Measurements from ENCODE around the gene SLC7A4. TPM values are rescaled to one million over a fixed set of nuclear protein-coding genes. Genes with fewer than 3 reads are reported as not detected.

The SLC7A4 gene
- total and polyA plus RNA-seq, 10 of the 15 experiments (the other 5 are each of a cell fraction or from before 2014, with no cell fraction given), result 0.06 to 0.25 (median 0.14) TPM; not detected in 6

GRCh38 chr22:21042978-21043859, 10.9 kb upstream of the SLC7A4 start (continued):
- TF ChIP-seq ZBTB40 (IDR thresholded peaks at IDR 0.05; ENCODE audit: borderline replicate concordance) (no peak), ZNF622 (IDR thresholded peaks at IDR 0.05) (no peak), ZNF687 (IDR thresholded peaks at IDR 0.05) (no peak), MEF2B (IDR thresholded peaks at IDR 0.05; ENCODE audit: partially characterized antibody, poor library complexity, severe bottlenecking) (no peak), TCF3 (IDR thresholded peaks at IDR 0.05; ENCODE audit: borderline replicate concordance, insufficient read depth, low read depth, low read length) (no peak), NBN (IDR thresholded peaks at IDR 0.05) (no peak), JUNB (IDR thresholded peaks at IDR 0.05) (no peak), NFIC (IDR thresholded peaks at IDR 0.05; ENCODE audit: low read depth, low read length) (no peak), TBL1XR1 (IDR thresholded peaks at IDR 0.05; ENCODE audit: low read depth, low read length) (no peak)
- TF ChIP-seq, protein P1, sequence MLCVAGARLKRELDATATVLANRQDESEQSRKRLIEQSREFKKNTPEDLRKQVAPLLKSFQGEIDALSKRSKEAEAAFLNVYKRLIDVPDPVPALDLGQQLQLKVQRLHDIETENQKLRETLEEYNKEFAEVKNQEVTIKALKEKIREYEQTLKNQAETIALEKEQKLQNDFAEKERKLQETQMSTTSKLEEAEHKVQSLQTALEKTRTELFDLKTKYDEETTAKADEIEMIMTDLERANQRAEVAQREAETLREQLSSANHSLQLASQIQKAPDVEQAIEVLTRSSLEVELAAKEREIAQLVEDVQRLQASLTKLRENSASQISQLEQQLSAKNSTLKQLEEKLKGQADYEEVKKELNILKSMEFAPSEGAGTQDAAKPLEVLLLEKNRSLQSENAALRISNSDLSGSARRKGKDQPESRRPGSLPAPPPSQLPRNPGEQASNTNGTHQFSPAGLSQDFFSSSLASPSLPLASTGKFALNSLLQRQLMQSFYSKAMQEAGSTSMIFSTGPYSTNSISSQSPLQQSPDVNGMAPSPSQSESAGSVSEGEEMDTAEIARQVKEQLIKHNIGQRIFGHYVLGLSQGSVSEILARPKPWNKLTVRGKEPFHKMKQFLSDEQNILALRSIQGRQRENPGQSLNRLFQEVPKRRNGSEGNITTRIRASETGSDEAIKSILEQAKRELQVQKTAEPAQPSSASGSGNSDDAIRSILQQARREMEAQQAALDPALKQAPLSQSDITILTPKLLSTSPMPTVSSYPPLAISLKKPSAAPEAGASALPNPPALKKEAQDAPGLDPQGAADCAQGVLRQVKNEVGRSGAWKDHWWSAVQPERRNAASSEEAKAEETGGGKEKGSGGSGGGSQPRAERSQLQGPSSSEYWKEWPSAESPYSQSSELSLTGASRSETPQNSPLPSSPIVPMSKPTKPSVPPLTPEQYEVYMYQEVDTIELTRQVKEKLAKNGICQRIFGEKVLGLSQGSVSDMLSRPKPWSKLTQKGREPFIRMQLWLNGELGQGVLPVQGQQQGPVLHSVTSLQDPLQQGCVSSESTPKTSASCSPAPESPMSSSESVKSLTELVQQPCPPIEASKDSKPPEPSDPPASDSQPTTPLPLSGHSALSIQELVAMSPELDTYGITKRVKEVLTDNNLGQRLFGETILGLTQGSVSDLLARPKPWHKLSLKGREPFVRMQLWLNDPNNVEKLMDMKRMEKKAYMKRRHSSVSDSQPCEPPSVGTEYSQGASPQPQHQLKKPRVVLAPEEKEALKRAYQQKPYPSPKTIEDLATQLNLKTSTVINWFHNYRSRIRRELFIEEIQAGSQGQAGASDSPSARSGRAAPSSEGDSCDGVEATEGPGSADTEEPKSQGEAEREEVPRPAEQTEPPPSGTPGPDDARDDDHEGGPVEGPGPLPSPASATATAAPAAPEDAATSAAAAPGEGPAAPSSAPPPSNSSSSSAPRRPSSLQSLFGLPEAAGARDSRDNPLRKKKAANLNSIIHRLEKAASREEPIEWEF (IDR thresholded peaks at IDR 0.05; ENCODE audit: insufficient replicate concordance, low read depth, low read length), result no peak
- TF ChIP-seq, protein P2, sequence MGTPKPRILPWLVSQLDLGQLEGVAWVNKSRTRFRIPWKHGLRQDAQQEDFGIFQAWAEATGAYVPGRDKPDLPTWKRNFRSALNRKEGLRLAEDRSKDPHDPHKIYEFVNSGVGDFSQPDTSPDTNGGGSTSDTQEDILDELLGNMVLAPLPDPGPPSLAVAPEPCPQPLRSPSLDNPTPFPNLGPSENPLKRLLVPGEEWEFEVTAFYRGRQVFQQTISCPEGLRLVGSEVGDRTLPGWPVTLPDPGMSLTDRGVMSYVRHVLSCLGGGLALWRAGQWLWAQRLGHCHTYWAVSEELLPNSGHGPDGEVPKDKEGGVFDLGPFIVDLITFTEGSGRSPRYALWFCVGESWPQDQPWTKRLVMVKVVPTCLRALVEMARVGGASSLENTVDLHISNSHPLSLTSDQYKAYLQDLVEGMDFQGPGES (IDR thresholded peaks at IDR 0.05), result no peak

All from GM12878 (cell line).